Measurements from ENCODE around the gene SYNE2. TPM values are rescaled to one million over a fixed set of nuclear protein-coding genes. Genes with fewer than 3 reads are reported as not detected.

Gene SYNE2
- total RNA-seq, 1 donor from 2014 or later, result 44.2 TPM

GRCh38 chr14:63972323-63972932 lies 119.6 kb downstream of the SYNE2 start:
- H3K4me3 ChIP-seq (ENCODE audit: low read depth, low read length), result no peak overlapping the region
- TF ChIP-seq CTCF (conservative IDR thresholded peaks at IDR 0.05; ENCODE audit: low read depth, low read length), result no peak
- DNase-seq (ENCODE audit: low read depth), result no peak

- DNase-seq (ENCODE audit: low read depth), result no peak
- no peak for TF ChIP-seq CTCF (conservative IDR thresholded peaks at IDR 0.05; ENCODE audit: low read depth, low read length)
- H3K4me3 ChIP-seq (ENCODE audit: low read depth, low read length), result no peak overlapping the region
These were observed 121.4 kb downstream of the SYNE2 start for GRCh38 chr14:63974176-63974575.

GRCh38 chr14:63981569-63981968 lies 128.8 kb downstream of the SYNE2 start:
- no peak for DNase-seq (ENCODE audit: low read depth)
- no peak overlapping the region for H3K4me3 ChIP-seq (ENCODE audit: low read depth, low read length)
- TF ChIP-seq CTCF (conservative IDR thresholded peaks at IDR 0.05; ENCODE audit: low read depth, low read length), result no peak

GRCh38 chr14:63982156-63982555 lies 129.4 kb downstream of the SYNE2 start:
- no peak overlapping the region for H3K4me3 ChIP-seq (ENCODE audit: low read depth, low read length)
- DNase-seq (ENCODE audit: low read depth), result no peak
- no peak for TF ChIP-seq CTCF (conservative IDR thresholded peaks at IDR 0.05; ENCODE audit: low read depth, low read length)

- no peak for TF ChIP-seq CTCF (conservative IDR thresholded peaks at IDR 0.05; ENCODE audit: low read depth, low read length)
- H3K4me3 ChIP-seq (ENCODE audit: low read depth, low read length), result no peak overlapping the region
- no peak for DNase-seq (ENCODE audit: low read depth)
These were observed 129.8 kb downstream of the SYNE2 start for GRCh38 chr14:63982629-63983028.

- H3K4me3 ChIP-seq (ENCODE audit: low read depth, low read length), result no peak overlapping the region
- peak; percentile 50 for DNase-seq (ENCODE audit: low read depth)
- no peak for TF ChIP-seq CTCF (conservative IDR thresholded peaks at IDR 0.05; ENCODE audit: low read depth, low read length)
These were observed 134.2 kb downstream of the SYNE2 start for GRCh38 chr14:63986789-63987533.

GRCh38 chr14:63988579-63988978 lies 135.8 kb downstream of the SYNE2 start:
- no peak for DNase-seq (ENCODE audit: low read depth)

More at GRCh38 chr14:63988579-63988978, 135.8 kb downstream of the SYNE2 start:
- no peak for TF ChIP-seq CTCF (conservative IDR thresholded peaks at IDR 0.05; ENCODE audit: low read depth, low read length)
- no peak overlapping the region for H3K4me3 ChIP-seq (ENCODE audit: low read depth, low read length)
